Measurements from ENCODE around the gene KRT8.
A peak's percentile ranks its signal among the peaks of the same experiment; 100 is the strongest.
"Not testable (repeated sequence)": the region's sequence is repeated elsewhere in the genome, so short reads cannot be mapped to it uniquely, and the experiment has no call there.

Gene KRT8

DNA sequence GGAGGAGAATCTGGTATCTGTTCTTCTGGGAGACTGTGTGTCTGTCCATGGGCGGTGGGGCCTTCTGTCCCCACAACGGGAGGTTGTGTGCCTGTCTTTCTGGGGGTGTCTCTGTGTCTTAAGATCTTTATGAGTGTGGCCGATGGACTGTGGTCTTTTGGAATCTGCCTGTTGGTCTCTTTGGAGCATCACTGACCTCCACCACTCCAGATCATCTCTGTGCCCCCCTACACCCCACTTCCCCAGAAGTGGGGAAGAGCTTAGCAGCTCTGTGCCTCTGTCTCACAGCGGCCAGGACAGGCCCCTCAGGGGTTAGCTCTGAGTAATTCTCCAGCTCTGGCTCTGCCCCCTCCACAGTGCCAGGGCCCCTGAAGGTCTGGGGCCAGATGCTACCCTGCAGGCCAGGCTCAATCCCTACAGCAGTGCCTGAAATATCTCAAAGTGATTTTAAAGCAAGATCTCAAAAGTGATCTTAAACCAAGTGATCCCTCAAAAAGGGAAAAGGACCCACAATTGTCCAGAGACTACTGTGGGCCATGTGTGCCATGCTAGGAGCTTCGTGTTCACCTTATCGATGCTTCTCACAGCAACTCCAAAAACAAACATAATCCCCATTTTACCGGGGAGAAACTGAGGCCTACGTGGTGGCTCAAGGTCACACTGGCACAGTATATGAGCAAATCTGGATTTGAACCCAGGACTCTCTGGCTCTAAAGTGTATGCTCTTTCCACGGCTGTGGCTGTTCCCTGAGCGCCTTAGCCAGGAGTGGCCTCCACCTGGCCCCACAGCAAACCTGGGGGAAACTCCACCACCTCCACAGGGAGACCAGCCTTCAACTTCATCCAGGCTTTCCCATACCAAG lies 30.1 kb downstream of the KRT8 start:
- no peak for DNase-seq (ENCODE audit: low read depth)

DNA sequence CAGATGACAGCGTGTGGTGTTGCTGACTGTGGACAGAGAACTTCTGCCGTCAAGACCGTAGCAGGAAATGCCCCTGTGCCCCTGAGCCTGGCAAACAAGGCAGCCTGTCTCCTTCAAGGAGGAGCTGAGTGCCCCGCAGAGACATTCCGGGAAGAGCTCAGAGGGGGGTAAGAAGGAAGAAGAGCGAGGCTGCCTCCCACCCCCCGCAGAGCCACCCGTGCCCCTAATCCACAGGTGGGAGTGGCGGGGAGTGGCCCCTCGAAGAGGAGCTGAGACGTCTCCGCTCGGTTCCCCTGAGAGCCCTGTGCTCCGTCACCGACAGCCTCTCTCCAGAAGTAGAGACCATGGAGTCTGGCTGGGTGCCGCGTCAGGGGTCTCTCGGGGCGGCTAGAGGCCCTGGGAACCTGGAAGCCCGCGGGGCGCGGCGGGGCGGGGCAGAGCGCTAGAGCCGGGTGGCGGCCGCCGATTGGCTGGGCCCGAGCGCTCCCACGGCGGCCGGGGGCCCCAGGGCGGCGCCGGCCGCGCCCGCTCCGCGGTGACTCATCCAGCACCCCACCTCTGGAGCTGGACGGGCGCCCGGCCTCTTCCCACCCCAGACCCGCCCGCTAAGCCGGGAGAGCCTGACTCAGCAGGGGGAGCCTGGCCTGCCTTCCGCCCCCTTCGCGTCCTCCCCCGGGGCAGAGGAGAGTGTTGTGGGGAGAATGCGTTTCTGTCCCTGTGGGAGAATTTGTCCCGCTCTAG lies 30.9 kb downstream of the KRT8 start:
- peak; percentile 46 for DNase-seq (ENCODE audit: low read depth)

DNA sequence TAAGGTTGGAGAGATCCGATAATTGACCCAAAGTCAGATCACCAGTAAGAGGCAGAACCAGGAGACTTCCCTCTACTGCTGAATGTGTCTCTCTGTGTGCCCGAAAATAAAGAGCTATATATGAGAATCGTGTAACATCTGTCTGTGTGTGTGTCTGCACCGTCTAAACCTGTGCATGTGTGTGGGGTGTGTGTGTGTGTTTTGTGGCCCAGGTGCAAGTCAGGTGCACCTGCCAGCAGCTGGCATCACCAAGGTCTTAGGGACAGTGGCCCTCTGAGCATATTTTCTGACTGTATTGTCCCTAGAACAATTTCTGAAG lies 31.4 kb downstream of the KRT8 start:
- DNase-seq (ENCODE audit: low read depth), result no peak

DNA sequence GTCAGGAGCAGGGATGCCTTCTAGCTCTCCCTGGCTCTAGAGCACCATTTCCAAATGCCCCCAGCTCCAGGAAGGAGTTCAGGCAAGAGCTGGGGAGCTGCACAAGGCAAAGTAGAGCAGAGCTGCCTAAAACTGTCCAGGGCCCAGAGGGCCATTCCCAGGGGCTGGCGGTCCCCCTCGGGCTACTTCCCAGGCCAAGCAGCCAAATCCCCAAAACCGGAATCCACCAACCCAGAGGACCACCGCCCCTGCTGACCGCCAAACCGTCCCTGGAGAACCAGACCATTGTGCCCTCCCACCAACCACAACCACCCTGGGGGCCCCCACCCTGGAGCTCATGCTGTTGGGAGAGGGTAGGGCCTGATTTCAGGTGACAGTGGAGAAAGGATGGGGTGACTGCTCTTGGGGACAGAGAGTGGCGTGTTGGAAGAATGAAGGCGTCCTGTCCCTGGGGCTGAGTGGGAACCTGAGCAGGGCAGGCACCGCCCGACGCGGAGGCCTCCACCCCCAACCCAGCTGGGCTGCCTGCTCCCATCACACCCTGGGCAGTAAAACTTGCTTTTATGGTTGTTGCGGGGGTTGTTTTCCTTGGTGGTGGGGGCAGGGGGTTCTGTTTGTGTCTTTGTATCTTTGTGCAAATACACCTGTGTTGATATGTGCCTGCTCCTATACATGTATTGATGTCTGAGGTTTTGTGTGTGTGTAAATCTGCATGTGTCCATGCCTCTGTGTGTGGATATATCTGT lies 32.1 kb downstream of the KRT8 start:
- no peak for DNase-seq (ENCODE audit: low read depth)

DNA sequence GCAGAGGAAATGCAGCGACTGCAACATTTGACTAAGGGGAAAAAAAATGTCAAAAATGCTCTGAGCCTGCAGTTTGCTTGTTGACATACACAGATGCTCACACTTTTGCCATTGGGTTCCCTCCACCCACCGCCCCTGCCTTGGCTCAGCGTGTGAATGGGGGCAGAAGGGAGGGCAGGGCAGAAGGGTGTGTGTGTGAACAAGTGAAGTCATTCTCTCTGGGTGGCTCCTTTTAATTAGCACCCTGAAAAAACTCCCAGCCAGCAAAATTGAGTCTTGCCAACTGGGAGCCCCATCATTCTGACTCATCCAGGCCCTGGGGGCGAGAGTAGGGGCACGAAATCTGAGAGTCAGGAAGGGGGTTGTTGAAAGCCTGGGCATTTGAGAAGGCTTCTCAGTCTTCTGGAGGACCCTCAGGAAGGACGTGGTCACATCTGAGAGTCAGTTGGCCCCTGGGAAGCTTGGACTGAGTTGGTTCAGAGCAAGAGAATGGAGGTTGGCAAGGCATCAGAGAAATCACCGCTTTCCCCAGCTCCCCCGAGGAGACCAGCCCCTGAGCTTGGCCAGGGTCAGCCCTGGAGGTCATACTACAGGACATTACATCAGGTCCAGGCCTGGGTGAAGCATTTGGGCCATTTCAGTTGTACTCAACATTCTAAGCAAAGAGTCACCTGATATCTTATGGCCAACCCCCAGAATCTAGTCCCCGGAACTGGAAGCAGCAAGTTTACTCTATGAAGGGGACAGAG lies 33.4 kb downstream of the KRT8 start:
- DNase-seq (ENCODE audit: low read depth), result no peak

DNA sequence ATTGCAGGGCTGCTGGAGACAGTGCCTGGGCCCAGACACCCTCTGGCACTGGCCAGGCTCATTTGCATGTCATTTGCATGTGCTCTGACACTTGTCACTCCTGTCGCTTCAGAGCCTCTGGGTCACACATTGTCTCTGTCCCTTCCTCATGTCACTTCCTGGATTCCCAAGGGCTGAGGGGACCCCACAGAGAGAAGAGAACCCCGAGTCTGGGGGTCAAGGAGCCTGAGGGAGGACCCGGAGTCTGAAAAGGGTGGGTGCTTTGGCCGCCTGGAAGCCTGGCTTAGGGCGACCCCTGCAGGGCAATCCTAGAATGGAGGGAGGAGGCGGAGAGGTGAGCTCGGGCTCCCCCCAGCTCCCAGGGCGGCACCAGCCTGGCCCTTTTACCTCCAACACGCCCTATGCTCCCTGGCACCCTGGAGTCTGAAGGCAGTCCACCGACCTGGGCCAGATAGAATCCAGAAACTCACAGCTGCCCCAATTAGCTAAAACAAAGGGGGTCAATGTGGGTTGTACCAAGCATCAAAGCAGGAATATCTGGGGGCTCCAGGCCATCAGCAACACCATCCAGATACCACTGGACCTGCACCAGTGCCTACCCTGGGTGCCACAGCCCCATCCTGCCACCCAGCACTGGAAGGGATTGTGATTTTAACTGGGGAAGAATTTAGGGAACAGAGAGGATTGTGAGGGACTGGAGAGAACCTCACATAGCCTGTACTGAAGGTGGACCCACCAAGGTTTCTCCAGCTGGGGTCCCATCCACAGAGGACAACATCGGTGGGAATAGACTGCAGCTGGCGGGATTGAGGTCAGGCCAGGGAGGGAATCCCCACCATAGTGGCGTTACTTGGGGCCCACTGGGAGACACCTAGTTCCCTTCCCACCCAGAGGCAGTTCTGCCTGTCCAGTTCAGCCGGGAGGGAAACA lies 34.2 kb downstream of the KRT8 start:
- DNase-seq (ENCODE audit: low read depth), result peak; percentile 83

DNA sequence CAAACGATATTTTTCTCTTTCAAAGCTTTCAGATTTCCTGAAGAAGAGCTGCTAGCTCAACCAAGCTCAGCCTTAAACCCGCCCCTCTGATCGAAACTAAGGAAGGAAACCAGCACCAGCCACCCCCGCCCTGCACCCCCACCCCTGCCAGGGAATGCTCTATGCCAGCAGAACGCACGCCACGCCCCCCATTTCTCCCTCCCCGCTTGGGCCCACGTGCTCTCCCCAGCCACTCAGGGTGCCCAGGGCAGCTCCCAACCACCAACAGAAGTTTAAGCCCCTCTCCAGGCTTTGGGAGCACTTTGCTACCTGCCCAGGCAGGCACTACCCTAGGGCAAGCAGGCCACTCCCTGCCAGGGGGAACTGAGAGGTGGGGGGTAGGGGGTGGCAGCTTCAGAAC lies 37.2 kb downstream of the KRT8 start:
- no peak for DNase-seq (ENCODE audit: low read depth)

DNA sequence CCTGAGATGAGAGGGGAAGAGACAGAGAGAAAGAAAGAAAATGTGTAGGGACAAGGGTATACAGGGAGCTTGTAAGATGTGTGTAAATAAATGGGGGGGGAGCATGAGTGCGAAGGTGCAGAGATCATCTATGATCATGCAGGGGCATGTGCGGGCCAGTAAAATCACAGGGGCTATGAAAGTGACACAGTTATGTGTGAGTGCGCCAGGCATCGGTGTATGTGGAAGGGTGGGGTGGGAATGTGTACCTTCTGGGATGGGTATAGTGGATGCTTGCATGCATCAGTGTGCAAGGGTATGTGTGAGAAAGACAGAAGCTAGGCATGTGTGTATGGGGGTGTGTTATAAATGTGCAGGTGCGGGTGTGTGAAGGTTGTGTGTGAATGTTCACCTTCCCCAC lies 37.7 kb downstream of the KRT8 start:
- DNase-seq (ENCODE audit: low read depth), result no peak

DNA sequence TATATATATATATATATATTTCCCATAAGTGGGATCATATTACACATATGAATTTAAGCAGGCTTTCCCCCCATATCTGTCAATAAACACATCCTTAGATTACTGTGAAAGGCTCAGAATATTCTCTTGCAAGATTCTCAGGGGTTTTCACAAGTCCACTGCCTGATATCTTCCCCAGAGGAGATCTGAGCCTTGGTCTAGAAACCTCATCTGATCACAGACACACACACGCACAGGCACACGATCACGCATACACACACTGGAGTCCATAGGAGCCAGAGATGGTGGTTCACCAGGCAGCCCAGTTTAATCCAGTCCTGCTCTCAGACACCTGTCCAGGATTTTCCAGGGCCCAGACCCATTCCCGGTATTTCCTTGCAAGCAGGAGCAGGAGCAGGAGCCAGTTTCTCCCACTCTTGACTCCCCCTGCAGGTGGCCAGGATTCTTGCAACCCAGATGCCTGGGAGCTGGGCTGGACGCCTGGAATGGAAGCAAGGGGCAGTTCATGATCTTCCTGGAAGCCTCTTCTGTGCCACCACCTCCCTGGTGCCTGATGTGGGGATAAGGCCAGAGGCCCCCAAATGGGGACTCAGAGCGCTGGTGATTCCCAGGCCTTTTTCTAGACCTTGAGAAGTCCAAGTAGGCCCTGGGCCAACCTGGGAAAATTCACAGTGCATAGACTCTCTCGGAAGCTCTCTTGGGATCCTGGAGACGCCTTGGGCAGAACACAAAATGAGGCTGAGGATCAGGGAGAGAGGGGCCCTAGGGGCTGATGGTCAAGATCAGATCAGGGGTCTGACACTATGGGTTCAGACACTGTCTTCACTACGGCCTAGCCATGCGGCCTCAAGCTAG lies 39.6 kb downstream of the KRT8 start:
- DNase-seq (ENCODE audit: low read depth), result no peak

DNA sequence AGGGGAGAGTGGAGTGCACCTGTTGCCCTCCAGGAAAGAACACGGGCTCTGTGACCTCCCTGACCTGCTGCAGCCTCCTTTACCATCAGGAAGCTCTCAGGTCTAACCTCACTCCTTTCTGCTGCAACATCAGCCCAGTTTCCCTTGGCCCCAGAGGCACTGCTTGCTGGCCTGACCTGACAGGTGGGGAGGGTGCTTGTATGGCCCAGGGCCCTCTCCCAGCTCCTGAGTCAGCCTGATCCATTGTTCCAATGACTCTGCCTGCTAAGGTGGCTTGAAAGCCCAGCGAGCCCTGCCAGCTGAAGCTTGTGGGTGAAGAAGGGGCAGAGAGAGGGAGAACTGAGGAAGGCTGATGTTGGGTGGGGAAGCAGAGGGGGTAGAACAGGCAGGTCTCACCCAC lies 42.9 kb downstream of the KRT8 start:
- DNase-seq (ENCODE audit: low read depth), result no peak

DNA sequence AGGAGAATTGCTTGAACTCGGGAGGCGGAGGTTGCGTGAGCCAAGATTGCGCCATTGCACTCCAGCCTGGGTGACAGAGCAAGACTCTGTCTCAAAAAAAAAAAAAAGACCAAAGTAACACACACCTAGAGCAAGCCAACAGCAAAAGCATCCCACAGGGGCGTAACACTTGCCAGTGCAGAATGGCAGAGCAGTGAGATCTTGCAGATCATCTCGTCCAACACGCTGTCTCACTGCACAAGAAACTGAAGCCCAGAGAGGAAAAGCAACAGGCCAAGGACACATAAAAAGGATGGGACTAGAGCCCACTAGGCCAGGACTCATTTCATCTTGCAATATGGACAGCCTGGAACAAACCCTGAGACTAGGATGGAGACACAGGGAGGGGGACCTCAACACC lies 43.4 kb downstream of the KRT8 start:
- DNase-seq (ENCODE audit: low read depth), result no peak

DNA sequence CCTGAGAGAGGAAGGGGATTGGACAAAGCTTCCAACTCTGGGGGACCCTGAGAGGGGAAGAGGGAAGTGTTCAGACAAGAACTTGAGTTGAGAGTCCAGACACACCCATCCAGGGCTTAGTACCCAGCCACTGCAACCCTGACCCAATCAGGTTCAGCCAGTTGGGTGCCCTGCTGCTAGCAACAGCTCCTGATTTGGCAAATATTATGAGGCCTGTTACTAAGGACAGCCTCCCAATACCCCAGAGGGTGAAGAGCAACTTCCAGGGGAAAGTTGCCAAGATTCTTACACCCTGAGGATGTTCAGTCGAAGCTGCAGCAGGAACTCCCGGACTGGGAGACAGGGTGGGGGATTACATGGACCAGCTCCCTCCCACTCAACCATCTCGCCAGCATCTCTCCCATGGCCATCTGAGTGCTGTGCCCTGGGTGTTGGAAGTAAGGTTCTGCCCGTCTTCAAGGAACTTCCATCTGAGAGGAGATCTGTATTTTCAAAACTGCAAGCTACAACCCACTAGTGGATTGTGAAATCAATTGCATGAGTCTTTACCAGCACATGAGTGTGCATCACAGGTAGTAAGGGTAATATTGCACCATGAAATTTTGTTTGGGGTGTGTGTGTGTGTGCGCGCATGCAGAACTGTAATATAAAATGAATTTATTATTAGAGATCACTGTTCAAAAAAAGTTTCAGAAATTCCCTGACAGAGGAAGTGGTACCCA lies 44.6 kb downstream of the KRT8 start:
- DNase-seq (ENCODE audit: low read depth), result no peak

DNA sequence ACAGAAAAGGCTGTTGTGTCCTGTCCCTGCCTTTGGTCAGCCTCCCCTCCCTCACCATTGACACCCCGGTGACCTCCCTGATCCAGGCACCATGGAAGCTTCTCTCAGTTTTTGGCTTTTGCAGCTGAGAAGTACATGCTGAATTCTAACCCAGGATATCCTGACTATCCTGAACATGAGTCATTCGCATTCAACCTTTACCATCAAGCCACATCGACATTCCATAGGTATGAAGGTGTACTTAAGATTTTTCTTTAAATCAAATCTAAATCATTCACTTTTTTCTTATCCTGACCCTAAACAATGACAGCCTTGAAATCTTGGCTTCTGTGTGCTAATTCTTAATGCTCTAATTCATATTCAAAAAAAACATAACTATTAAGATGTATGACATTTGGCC lies 47.4 kb downstream of the KRT8 start:
- DNase-seq (ENCODE audit: low read depth), result no peak

DNA sequence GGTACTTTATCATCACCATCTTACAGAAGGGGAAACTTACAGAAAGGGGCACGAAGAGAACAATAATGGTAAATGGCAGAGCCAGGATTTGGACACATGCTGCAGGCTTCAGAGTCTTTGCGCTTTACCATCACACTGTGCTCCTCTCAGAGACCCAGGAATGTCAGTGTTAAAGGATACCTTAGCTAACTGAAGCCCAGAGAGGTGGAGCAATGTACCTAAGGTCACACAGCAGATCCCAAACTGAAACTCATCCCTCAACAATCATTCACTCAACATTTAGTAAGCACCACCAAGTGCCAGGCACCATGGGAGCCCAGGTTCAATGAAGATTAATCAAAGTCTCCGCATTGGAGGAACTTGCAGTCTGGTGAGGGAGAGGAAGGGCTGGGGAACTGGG lies 48.1 kb downstream of the KRT8 start:
- DNase-seq (ENCODE audit: low read depth), result no peak

DNA sequence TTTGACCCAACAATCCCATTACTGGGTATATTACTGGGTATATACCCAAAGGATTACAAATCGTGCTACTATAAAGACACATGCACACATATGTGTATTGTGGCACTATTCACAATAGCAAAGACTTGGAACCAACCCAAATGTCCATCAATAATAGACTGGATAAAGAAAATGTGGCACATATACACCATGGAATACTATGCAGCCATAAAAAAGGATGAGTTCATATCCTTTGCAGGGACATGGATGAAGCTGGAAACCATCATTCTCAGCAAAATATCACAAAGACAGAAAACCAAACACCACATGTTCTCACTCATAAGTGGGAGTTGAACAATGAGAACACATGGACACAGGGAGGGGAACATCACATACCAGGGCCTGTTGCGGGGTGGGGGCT lies 48.8 kb downstream of the KRT8 start:
- DNase-seq (ENCODE audit: low read depth), result not testable (repeated sequence)

DNA sequence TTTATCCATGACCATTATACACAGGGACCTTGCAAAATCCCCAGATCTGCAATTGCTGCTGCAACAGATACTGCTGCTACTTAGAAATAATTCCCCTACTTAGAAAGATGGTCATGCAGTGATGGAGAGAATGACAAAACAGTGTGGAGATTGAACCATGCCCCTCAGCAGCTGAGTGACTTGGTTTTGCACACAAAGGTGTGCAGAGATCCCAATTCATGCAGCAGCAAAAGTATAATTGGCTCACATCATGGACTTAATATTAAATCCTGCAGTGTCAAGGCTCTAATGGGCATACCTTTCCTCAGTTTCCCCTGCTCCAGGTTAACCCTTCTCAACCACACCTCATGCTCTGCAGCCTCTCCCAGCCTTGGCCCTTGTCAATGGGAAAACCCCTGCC lies 53.1 kb downstream of the KRT8 start:
- no peak for DNase-seq (ENCODE audit: low read depth)

DNA sequence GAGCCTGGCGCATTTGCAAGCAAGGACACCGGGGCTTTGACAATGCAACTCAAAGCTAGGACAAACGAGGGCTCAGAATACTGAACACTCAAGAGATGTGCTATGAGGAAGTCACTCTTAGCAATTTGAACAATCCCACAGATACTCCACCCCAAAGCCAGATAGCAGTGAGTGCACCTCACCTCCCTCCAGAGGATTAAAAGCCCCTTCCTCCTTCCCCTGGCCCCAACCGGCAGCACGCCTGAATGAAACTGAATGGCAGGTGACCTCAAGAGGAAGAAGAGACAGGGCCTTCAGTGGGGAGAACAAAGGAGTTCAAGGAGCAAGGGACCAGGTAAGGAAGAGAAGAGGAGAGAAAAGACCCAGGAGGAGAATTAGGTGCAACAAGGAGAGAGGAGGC lies 54.2 kb downstream of the KRT8 start:
- no peak for DNase-seq (ENCODE audit: low read depth)

DNA sequence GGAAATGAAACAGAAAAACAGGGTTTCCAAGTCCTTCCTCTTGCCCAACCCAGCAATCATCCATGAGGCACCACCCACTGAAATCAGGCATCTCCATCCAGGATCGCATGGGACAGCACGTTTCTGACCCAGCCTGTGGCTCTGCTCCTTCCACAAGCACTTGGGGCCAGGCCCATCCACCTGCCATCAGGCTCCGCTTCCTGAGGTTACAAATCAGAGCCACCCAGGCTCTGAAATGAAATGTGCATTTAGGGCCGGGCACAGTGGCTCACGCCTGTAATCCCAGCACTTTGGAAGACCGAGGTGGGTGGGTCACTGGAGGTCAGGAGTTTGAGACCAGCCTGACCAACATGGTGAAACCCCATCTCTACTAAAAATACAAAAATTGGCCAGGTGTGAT lies 55.4 kb downstream of the KRT8 start:
- no peak for DNase-seq (ENCODE audit: low read depth)

DNA sequence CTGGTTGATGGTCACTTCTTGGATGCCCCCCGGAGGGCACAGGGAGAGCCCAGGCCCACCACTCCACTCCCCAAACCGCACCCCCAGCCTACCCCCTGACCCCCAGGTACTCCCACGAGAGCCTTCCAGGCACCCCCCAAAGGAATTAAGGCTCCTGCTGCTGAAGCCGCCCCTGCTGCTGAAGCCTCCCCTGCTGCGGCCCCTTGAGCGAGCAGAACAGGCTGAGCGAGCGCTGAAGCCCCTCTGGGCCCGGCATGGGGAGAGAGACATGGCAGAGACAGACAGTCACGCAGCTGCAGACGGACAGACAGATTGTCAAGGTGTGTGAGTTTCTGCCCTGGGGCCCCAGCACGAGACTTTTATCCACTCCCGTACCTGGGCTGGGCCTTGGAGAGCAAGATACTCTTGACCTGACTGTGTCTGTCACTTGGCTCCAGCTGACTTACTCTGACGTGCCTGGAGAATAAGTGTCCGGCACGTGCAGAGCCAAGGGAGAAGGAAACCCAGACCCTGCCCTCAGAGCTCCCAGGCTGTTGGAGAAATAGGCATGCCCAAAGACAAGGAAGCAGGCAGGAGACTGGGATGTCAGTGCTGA lies 56.1 kb downstream of the KRT8 start, which contains the start of gene KRT78:
Gene KRT78 (minus strand): TSS at position 334 of the 595 bp plus-strand sequence. CDS start 64 bp downstream, at position 270.
- DNase-seq (ENCODE audit: low read depth), result no peak

Data from activated T-cell treated with anti-CD3 and anti-CD28 coated beads for 1 hour (primary cell).